Epithelial cell of esophagus (primary cell): ENCODE data around the gene DBN1.

Source experiments
- DNase-seq: peaks from one replicate; pipeline ENCODE4 v3.0.0; 2010; ENCODE audit warnings: low read depth
- H3K4me3 ChIP-seq: 2 replicates; pipeline ENCODE4 v1.5.1; 2011; ENCODE audit warnings: mild to moderate bottlenecking, low read length, control low read depth
- TF ChIP-seq, protein P1 (sequence below): IDR thresholded peaks from 2 replicates; pipeline ENCODE4 v1.5.1; 2011; ENCODE audit warnings: low read depth, mild to moderate bottlenecking, low read length, control low read depth, inconsistent platforms; ENCODE audit not compliant: insufficient read depth; ENCODE audit errors: missing control alignments

DBN1 gene

DNA sequence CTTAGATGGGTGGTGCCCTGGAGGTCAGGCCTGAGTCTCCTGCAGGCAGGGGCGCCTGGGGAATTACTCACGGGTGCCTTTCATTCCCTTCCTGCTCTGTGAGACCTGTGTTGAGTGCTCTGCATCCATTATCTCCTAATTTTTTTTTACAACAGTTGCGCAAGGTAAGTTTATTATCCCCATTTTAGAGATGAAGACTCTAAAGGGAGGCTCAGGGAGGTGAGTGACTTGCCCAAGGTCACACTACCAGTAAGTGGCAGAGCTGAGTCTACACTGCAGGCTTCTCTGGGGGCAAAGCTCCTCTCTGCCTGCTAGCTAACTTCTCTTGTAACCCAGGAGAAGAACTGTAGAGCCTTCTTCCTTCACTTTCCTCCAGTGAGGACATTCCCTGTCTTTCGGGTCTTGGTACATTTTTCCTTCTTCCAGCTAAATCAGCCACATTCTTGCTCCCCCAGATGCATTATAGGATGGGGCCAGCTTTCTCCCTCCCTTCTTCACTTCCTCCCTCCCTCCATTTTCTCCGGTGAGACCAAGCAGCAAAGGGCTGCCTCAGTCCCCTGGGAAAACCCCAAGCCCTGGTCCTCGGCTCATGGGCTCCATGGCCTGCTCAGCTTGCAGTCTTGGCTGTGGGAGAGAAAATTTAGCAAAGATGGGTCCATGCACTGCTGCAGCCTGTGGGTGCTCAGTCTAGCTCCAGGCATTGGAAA, 25.0 kb downstream of the DBN1 start:
- H3K4me3 ChIP-seq, result no peak overlapping the region
- DNase-seq, result no peak
- TF ChIP-seq, protein P1, sequence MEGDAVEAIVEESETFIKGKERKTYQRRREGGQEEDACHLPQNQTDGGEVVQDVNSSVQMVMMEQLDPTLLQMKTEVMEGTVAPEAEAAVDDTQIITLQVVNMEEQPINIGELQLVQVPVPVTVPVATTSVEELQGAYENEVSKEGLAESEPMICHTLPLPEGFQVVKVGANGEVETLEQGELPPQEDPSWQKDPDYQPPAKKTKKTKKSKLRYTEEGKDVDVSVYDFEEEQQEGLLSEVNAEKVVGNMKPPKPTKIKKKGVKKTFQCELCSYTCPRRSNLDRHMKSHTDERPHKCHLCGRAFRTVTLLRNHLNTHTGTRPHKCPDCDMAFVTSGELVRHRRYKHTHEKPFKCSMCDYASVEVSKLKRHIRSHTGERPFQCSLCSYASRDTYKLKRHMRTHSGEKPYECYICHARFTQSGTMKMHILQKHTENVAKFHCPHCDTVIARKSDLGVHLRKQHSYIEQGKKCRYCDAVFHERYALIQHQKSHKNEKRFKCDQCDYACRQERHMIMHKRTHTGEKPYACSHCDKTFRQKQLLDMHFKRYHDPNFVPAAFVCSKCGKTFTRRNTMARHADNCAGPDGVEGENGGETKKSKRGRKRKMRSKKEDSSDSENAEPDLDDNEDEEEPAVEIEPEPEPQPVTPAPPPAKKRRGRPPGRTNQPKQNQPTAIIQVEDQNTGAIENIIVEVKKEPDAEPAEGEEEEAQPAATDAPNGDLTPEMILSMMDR, result no peak

GRCh38 chr5:177447611-177448243, 25.7 kb downstream of the DBN1 start:
- TF ChIP-seq, protein P1, result no peak
- peak overlapping the region; percentile 20 for H3K4me3 ChIP-seq
- DNase-seq, result peak; percentile 49

- peak overlapping the region; percentile 30 for H3K4me3 ChIP-seq
- peak; percentile 42 for DNase-seq
- TF ChIP-seq, protein P1, result no peak
Measured at GRCh38 chr5:177447066-177447610, 26.3 kb downstream of the DBN1 start.

DNA sequence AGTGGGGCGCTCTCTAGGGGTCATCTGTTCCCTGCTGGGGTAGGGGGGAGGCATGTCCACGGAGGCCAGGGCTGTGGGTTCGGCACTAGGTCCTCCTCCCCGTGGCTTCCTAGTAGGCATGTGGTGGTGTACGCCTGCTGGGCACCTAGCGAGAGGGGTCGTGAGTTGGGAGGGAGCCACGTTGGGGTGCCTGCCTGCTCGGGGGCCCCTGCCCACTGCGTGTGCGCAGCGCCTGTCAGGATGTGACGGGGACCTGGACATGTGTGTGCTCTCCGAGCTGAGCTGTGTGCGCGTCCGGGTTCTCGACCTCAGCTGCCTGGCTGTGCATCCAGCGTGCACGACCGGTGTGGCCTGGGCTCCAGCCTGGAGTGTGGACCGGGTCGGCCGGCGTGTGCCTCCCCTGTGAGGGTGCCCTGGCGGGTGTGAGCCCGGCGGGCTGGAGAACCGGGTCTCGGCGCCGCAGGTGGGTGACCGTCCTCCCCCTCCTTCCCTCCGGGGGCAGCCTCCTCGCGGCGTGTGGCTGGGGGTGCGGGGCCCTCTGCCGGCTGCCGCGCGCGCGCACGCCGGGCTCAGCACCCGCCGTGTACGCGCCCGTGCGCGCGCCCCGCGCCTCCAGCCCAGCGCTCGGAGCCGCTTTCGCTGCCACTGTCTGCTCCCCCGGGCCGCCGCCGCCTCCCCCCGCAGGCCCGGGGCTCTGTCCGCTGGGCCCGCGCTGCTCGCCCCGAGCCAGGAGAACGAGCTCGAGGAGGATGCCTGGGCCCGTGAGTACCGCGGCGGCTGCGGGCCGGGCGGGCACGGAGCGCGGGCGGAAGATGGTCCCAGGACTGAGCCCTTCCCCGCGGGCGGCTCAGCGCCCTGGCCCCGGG, 27.0 kb downstream of the DBN1 start, which contains the start of gene PRR7:
TSS of gene PRR7 (plus strand) at position 615 of the 866 bp plus-strand sequence. CDS start 8,254 bp downstream, outside the sequence.
- TF ChIP-seq, protein P1, result no peak
- peak within 1 kb of the TSS; percentile 54 for H3K4me3 ChIP-seq
- DNase-seq, result peak; percentile 67

DNA sequence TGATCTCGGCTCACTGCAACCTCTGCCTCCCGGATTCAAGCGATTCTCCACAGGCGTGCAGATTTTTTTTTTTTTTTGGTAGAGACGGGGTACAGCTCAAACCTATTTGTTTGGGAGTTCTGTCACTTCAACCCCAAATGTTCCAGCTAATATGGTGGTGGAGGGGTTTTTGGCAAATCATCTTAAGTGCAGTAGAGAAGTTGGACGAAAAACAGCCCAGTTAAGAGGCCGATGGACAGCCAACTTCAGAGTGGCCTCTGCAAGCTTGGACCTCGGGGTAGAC, 27.6 kb downstream of the DBN1 start:
- DNase-seq, result no peak
- TF ChIP-seq, protein P1, result no peak
- peak overlapping the region; percentile 54 for H3K4me3 ChIP-seq

DNA sequence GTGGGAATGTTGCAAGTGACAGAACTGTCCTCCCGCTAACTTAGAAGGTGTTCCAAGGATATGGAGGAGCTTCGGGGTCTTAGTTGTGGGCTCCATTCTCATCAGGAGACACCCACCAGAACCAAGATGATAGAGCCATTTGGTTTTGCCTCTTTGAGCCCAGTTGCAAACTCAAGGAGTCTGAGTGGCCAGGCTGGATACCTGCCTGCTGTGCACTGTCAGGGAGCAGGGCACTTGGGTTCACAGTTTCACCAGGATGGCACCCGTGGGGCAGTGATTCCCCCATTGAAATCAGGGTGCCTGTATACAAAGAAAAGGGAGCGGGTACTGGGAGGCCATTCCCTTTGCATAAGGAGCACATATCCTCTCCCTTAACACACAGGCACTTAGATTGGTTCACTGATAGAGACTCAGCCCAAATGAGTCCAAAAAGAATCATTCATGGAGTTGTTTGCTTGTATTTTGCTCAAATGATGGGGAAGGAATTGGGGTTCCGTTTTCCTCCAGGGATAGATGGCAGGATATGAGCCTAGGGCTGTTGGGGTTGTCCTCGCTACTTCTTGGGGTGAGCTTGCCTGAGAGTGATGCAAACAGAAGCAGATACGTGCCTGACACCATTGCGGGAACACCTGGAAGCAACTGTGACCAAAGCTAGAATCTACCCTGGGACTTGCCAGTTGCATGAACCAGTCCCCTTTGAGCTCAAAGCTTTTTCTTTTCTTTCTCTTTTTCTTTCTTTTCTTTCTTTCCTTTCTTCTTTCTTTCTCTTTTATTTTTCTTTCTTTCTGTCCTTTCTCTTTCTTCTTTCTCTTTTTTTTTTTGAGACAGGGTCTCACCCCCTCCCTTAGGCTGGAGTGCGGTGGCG, 28.1 kb downstream of the DBN1 start:
- TF ChIP-seq, protein P1, result no peak
- no peak overlapping the region for H3K4me3 ChIP-seq
- DNase-seq, result no peak
